Stimulated activated CD4-positive, alpha-beta T cell treated with anti-CD3 and anti-CD28 coated beads, TNF-alpha, amount 100 ng/mL, for 24 hours (primary cell): ENCODE data around the gene BSPRY.
A peak's percentile ranks its signal among the peaks of the same experiment; 100 is the strongest.
"Not testable (repeated sequence)": the region's sequence is repeated elsewhere in the genome, so short reads cannot be mapped to it uniquely, and the experiment has no call there.

Experiments used
- DNase-seq, 3 experiments: peaks; one replicate each; pipeline ENCODE4 v3.0.0-alpha.2; 2020; ENCODE audit warnings: low read depth in 3 of 3

Gene BSPRY

GRCh38 chr9:113395000-113395861, 45.9 kb downstream of the BSPRY start:
- DNase-seq = no peak

DNA sequence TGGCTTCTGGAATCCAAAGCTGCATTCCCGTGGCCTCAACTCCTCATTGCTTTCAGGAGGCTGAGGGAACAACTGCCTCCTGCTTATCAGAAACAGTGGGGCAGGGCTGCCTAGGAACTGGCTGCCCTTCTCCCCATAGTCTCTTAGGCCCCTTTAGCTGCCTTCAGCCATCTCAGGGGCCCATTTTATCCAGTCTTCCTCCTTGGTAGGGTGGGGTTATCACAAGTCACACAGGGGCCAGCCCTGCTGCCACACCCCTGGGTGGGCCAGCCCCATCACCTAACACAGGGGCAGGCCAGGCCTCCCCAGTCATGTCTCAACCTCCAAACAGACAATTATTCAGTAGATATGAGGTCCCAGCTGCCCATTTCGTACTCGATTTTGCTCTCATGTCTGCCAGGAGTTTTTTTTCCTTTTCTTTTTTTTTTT, 47.9 kb downstream of the BSPRY start:
- no peak for DNase-seq

GRCh38 chr9:113398796-113399195, 49.5 kb downstream of the BSPRY start:
- no peak for DNase-seq

GRCh38 chr9:113399646-113400200, 50.4 kb downstream of the BSPRY start:
- DNase-seq = no peak

DNA sequence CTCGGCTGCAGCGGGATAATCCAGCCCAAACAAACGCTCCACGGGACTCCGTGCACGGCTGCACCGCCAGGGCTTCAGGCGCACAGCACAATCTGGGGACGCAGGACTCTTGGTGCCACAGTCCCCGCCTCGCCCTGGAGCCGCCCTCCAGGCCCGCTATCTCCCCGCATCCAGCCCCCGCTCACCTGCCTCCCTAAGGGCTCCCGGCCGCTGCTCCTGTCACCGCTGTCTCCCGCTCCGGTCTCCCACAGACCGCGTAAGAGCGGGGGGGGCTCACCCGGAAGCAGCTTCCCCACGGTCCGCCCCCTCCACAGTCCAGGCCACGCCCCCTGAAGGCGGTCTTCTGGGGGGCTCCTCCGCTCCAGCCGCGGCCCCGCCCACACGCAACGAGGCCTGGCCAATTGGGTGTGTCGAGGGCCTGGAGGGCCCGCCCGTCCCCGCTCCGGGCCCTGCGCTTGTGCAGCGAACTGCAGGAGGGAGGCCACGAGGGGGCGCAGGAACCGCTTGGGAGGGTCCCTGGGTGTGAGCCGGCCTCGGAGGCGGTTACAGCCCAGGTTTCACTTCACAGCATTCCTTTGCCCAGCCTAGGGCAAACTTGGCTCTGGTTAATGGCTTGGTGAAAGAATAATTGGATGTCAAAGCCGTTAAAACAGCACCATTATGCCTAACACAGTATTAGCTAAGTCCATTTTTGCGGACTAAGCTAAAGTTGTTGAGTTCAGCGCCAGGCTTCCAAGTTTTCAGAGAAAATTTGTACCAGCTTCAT, 51.9 kb downstream of the BSPRY start, which contains the start of gene ALAD:
Gene ALAD (minus strand): TSS at position 258 of the 766 bp plus-strand sequence. CDS start 7,725 bp downstream, outside the sequence.
- DNase-seq = peak; percentile 97 to 99 (median 99)

DNA sequence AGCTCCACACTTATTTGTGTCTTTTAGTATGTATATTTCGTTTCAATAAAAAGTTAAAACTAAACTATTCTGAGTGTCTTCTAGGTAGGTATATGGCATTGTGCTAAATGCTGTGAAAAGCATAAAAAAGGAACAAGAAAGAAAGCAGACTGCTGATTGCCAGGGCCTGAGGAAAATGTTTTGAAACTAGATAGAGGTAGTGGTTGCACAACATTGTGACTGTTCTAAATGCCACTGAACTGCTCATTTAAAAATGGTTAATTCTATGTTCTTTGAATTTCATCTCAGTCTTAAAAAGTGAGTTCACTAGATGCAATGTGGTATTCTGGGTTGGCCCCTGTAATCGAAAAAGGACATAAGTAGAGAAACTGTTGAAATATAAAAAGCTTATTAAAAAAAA, 54.3 kb downstream of the BSPRY start:
- DNase-seq = no peak

DNA sequence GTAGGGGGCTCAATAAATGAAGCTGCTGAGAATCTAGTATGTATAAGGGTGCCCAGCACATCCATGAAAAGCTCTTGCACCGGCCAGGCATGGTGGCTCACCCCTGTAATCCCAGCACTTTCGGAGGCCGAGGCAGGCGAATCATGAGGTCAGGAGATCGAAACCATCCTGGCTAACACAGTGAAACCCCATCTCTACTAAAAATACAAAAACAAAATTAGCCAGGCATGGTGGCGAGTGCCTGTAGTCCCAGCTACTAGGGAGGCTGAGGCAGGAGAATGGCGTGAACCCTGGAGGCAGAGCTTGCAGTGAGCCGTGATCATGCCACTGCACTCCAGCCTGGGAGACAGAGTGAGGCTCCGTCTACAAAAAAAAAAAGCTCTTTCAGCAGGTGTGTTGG, 57.0 kb downstream of the BSPRY start:
- not testable (repeated sequence) for DNase-seq

- DNase-seq = peak in 2 of 3 experiments; percentile 8 to 39
Observed at GRCh38 chr9:113406873-113407511, 57.7 kb downstream of the BSPRY start.

DNA sequence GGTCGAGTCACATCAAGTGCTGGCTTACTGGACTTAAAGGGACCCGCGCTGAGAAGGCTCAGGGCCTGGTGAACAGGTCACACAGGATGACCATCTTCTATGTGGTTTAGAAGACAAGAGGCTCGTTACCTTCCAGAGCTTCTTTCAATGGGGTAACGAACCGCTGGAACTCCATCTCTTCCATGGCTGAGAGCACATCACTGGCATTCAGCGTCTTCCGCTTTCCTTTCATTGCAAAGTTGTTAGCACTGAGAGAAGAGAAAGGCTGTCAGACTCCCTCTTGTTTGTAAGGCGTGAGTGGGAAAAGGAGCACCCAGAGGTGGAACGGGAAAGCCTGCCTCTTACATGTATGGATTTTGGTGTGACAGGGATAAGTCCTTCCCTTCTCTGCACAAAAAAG, 60.1 kb downstream of the BSPRY start:
- no peak for DNase-seq

DNA sequence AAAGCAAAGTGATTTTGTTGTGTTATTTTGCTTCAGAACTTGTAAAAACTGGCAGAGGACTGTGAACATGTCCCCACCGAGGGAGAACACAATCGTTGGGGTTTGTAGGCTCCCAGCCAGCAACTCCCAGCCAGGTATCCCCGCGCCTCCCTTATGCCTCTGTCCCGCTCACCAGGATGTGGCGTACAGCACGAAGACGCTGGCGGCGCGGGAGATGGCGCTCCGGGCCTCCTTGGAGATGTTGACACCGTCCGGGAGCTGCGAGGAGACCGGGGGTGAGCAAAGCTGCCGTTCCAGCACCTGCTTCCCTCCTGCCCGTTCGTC, 60.5 kb downstream of the BSPRY start:
- no peak for DNase-seq

- peak; percentile 93 to 96 (median 94) for DNase-seq
Observed at GRCh38 chr9:113410207-113410864, 61.0 kb downstream of the BSPRY start, which contains the start of the genes C9orf43 and POLE3. Gene C9orf43 (plus strand): TSS chr9:113410747. CDS start chr9:113413494, 2,747 bp downstream. Gene POLE3 (minus strand): TSS chr9:113410675. CDS start chr9:113410293, 382 bp downstream.

- no peak for DNase-seq
Observed at GRCh38 chr9:113416149-113416721, 66.9 kb downstream of the BSPRY start.

- no peak for DNase-seq
Observed at GRCh38 chr9:113417370-113417769, 68.0 kb downstream of the BSPRY start.
